Type B pancreatic cell (in vitro differentiated cells): ENCODE measurements around the gene PDE4A. TPM values are rescaled to one million over a fixed set of nuclear protein-coding genes. Genes with fewer than 3 reads are reported as not detected.
A peak's percentile ranks its signal among the peaks of the same experiment; 100 is the strongest.

Source experiments
- DNase-seq: peaks from one replicate; pipeline ENCODE4 v3.0.0; 2021; ENCODE audit warnings: mixed read lengths; ENCODE audit not compliant: unreplicated experiment; ENCODE audit errors: extremely low spot score
- H3K27ac Mint-ChIP-seq: 2 replicates; pipeline ENCODE4 v1.8.0; 2021; ENCODE audit warnings: mild to moderate bottlenecking, mixed read lengths
- H3K27me3 Mint-ChIP-seq: 2 replicates; pipeline ENCODE4 v1.8.0; 2021; ENCODE audit warnings: mixed read lengths
- H3K36me3 Mint-ChIP-seq: 2 replicates; pipeline ENCODE4 v1.8.0; 2021; ENCODE audit warnings: mixed read lengths
- H3K4me1 Mint-ChIP-seq: one replicate; pipeline ENCODE4 v1.8.0; 2021; ENCODE audit warnings: mixed read lengths; ENCODE audit not compliant: unreplicated experiment
- H3K4me3 Mint-ChIP-seq: 2 replicates; pipeline ENCODE4 v1.8.0; 2021; ENCODE audit warnings: mild to moderate bottlenecking, mixed read lengths
- H3K9me3 Mint-ChIP-seq: 2 replicates; pipeline ENCODE4 v1.8.0; 2021; ENCODE audit warnings: mixed read lengths
- CTCF ChIP-seq: fragments of 200-600 bp; sonication (generic); conservative IDR thresholded peaks from 2 replicates; pipeline ENCODE4 v1.5.0; 2021; ENCODE audit warnings: antibody characterized with exemption, mild to moderate bottlenecking
- total RNA-seq: library from RNA; stranded (reverse); gene quantifications from 2 replicates; pipeline ENCODE4 v1.2.1, GENCODE V29; 2021; ENCODE audit warnings: low replicate concordance

The PDE4A gene
- total RNA-seq, 1 donor from 2014 or later: 1.6 TPM

- Mint-ChIP-seq H3K27me3 (peaks cover 3% of the 10 kb centered on the region), H3K4me1 (no peaks in the 10 kb centered on the region), H3K36me3 (no peaks in the 10 kb centered on the region), H3K9me3 (no peaks in the 10 kb centered on the region), H3K4me3 (no peak overlapping the region), H3K27ac (no peak overlapping the region)
- TF ChIP-seq CTCF: no peak
- DNase-seq: no peak
These were observed 44.1 kb downstream of the PDE4A start for GRCh38 chr19:10464456-10464855.

- H3K27ac Mint-ChIP-seq: no peak overlapping the region
- H3K4me1 Mint-ChIP-seq: no peaks in the 10 kb centered on the region
- H3K4me3 Mint-ChIP-seq: no peak overlapping the region
- TF ChIP-seq CTCF: no peak
- no peaks in the 10 kb centered on the region for H3K9me3 Mint-ChIP-seq
- no peak for DNase-seq
- no peaks in the 10 kb centered on the region for H3K36me3 Mint-ChIP-seq
- peaks cover 3% of the 10 kb centered on the region for H3K27me3 Mint-ChIP-seq
These were observed 46.9 kb downstream of the PDE4A start for GRCh38 chr19:10467104-10467706.

- TF ChIP-seq CTCF: no peak
These were observed 47.8 kb downstream of the PDE4A start for GRCh38 chr19:10468133-10468532.

GRCh38 chr19:10471909-10472308 is 51.6 kb downstream of the PDE4A start:
- Mint-ChIP-seq H3K36me3 (no peaks in the 10 kb centered on the region), H3K9me3 (no peaks in the 10 kb centered on the region)

More at GRCh38 chr19:10468133-10468532, 47.8 kb downstream of the PDE4A start:
- Mint-ChIP-seq H3K36me3 (no peaks in the 10 kb centered on the region), H3K9me3 (no peaks in the 10 kb centered on the region), H3K27ac (no peak overlapping the region), H3K27me3 (peaks cover 3% of the 10 kb centered on the region), H3K4me3 (no peak overlapping the region), H3K4me1 (no peaks in the 10 kb centered on the region)
- no peak for DNase-seq

GRCh38 chr19:10473192-10473591 is 52.9 kb downstream of the PDE4A start:
- Mint-ChIP-seq H3K27me3 (peaks cover 3% of the 10 kb centered on the region), H3K9me3 (no peaks in the 10 kb centered on the region), H3K4me1 (no peaks in the 10 kb centered on the region), H3K36me3 (no peaks in the 10 kb centered on the region), H3K27ac (no peak overlapping the region), H3K4me3 (no peak overlapping the region)
- no peak for DNase-seq
- TF ChIP-seq CTCF: no peak

More at GRCh38 chr19:10471909-10472308, 51.6 kb downstream of the PDE4A start:
- TF ChIP-seq CTCF: peak; percentile 65
- H3K27ac Mint-ChIP-seq: no peak overlapping the region
- no peak overlapping the region for H3K4me3 Mint-ChIP-seq
- H3K27me3 Mint-ChIP-seq: peaks cover 3% of the 10 kb centered on the region
- no peak for DNase-seq
- H3K4me1 Mint-ChIP-seq: no peaks in the 10 kb centered on the region
